Activated naive CD4-positive, alpha-beta T cell treated with anti-CD3 and anti-CD28 coated beads, Interleukin-2, amount 50 U/mL, for 72 hours (primary cell): ENCODE measurements around the gene SPTLC1. TPM values are rescaled to one million over a fixed set of nuclear protein-coding genes. Genes with fewer than 3 reads are reported as not detected.
"Not testable (repeated sequence)": the region's sequence is repeated elsewhere in the genome, so short reads cannot be mapped to it uniquely, and the experiment has no call there.

Source experiments
- ATAC-seq, 2 donors: fragments of 150-1000 bp; cut with Tn5 transposase; 2 replicates each; pipeline ENCODE4 v1.10.0; 2021; ENCODE audit warnings: mild to moderate bottlenecking in 2 of 2, moderate library complexity in 2 of 2
- DNase-seq, 2 donors: peaks; one replicate each; pipeline ENCODE4 v3.0.0; 2021 to 2022; ENCODE audit warnings: low spot score in 2 of 2
- H3K27ac Mint-ChIP-seq, 2 donors: one replicate each; pipeline ENCODE4 v1.8.0; 2022; ENCODE audit warnings: mild to moderate bottlenecking in 2 of 2, mixed read lengths in 2 of 2
- H3K36me3 Mint-ChIP-seq, 2 donors: one replicate each; pipeline ENCODE4 v1.8.0; 2022; ENCODE audit warnings: mixed read lengths in 2 of 2
- H3K9me3 Mint-ChIP-seq, 2 donors: one replicate each; pipeline ENCODE4 v1.8.0; 2022; ENCODE audit warnings: mixed read lengths in 2 of 2
- total RNA-seq, 2 donors: library from RNA; stranded (reverse); gene quantifications; one replicate each; pipeline ENCODE4 v1.2.3, GENCODE V29; 2022

SPTLC1 gene
- total RNA-seq, 2 donors from 2014 or later = 49.8 to 52.3 TPM

DNA sequence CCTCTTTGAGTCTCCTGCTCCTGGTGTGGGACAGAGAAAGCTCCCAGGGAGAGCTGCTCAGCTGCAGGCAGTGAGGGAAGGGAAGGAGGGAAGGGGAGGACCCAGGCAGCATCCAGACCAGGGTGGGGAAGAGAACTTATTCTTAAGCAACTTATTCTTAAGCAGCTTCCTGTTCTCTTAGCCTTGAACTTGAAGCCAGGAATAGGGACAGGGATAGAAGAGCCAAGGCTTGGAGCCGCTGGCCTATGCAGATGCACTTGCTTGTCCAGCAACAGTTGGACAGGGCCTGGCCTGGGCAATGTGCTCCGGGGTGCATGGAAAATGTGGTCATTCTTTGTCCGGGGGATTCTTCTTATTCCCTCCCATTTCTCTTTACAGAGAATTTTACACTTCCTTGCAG, 31.4 kb upstream of the SPTLC1 start:
- no peak for DNase-seq
- Mint-ChIP-seq H3K36me3 (peaks cover 0 to 5% of the 10 kb centered on the region in 2 donors), H3K9me3 (no peaks in the 10 kb centered on the region), H3K27ac (peak overlapping the region in 1 of 2 donors; percentile 96)
- no peak for ATAC-seq

DNA sequence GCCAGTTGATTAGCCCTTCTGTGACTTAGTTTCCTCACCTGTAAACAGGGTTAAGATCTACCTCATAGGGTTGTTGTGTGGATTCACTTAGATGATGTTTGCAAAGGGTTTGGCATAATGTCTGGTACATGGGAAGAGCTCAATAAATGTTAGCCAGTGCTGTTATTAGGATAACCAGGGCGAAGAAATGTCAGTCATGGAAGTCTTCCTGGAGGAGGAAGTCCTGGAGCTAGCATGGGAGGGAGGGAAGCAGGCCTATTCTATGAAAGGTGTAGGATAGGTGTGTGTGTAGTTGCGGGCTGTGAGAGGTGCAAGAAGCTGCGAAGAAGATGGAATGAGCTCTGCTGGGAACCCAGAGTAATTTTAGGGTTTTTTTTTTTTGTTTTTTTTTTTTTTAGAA, 30.6 kb upstream of the SPTLC1 start:
- DNase-seq, ATAC-seq, H3K9me3 Mint-ChIP-seq, H3K36me3 Mint-ChIP-seq: not testable (repeated sequence)
- H3K27ac Mint-ChIP-seq = peak overlapping the region in 1 of 2 donors; percentile 39

GRCh38 chr9:92142329-92142728, 27.1 kb upstream of the SPTLC1 start:
- no peaks in the 10 kb centered on the region for H3K36me3 Mint-ChIP-seq
- no peak for ATAC-seq
- peak overlapping the region in 1 of 2 donors; percentile 34 for H3K27ac Mint-ChIP-seq

DNA sequence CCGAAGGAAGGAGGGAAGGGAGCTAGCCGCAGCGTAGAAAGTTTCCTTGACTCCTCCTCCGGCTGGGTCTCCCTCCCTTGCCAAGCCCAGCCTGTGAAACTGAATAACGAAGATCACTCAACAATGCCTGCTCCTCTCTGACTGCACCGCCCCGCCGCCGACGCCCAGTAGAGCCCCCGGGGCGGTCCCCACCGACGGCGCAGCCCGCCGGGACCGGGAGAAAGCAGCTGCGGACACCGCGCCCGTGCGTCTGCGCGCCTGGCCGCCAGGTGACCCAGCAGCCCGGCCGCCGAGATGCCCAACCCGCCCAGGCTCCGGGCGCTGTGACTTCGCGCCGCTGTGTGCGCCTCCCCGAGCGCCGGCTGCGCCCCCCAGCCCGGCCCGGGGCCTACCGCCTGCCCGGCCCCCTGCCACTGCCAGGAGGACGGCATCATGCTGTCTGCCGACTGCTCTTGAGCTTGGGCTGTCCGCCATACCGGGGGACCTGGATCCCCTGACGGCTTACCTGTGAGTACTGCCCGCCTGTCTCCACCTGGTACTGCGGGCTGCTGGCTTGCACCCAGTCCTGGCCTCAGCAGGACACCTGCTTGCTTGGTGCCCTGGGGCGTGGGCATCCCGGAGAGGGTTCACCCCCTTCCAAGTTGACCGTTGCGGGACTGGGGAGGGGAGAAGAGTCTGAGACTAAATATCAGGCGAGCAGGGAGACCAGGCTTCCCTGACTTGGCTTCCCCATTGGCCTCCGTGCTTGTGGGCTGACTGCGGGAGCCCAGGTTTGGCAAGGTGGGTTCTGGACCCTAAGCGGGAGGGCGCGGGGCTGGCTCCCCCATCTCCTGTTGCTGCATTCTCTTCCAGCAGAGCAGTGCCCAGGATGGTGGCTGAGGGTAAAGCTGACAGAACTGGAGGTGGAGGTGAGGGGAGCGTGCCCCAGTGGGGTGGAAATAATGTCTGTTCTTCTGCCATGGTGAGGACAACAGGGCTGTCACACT, 26.2 kb upstream of the SPTLC1 start:
- Mint-ChIP-seq H3K27ac (peak overlapping the region in 1 of 2 donors; percentile 28), H3K36me3 (no peaks in the 10 kb centered on the region), H3K9me3 (no peaks in the 10 kb centered on the region)
- DNase-seq (no peak), ATAC-seq (peak; percentile 25 to 55)

More at GRCh38 chr9:92142329-92142728, 27.1 kb upstream of the SPTLC1 start:
- no peaks in the 10 kb centered on the region for H3K9me3 Mint-ChIP-seq
- DNase-seq = no peak

DNA sequence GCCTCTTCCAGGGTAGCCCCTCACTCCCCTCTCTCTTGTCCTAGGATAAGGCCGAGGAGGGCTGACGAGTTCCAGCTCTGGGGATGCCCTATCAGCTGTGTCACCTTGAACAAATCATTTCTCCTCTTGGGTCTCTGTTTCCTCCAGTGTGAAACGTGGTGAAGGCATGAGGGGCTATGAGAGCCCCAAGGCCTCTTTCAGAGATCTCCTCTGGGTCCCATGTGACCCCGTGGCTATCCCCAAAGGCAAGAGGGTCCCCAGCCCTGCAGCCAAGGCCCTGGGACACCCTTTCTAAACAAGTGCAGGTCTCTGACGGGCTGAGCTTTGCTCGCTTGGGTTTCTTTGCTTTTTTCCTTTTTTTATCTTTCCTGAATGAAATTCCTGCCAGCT, 25.5 kb upstream of the SPTLC1 start:
- Mint-ChIP-seq H3K27ac (no peak overlapping the region), H3K9me3 (no peaks in the 10 kb centered on the region), H3K36me3 (no peaks in the 10 kb centered on the region)
- no peak for DNase-seq
- ATAC-seq = peak; percentile 4 to 8

- peak; percentile 76 to 84 for DNase-seq
- no peak overlapping the region for H3K27ac Mint-ChIP-seq
- H3K9me3 Mint-ChIP-seq = no peaks in the 10 kb centered on the region
- no peaks in the 10 kb centered on the region for H3K36me3 Mint-ChIP-seq
- peak; percentile 64 to 72 for ATAC-seq
Measured at GRCh38 chr9:92140074-92140753, 25.0 kb upstream of the SPTLC1 start.

DNA sequence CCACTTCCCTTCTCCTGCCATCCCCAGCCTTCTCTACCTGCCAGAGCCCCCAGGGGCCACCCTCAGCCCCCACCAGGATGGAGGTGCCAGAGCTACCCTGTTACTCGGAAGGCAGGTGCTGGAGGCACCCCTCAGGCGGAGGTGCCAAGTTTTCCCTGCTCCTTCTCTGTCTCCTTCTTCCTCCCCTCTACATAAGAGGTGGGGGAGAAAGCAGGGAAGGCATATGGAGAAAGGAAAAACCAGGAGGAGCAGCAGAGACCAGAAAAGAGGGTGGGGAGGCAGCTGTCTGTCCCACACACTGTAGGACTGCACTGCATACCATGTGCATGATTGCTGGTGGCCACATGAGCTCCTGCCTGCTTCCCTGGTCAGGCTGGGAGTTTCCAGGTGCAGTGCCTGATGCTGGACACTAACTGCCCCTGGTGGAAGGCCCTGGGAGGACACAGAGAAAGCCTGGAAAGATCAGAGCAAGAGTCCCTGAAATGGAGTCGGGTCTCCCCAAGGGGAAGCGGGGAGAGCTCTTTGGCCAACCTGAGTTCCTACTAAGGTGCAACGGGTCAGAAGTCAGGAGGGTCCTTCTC, 23.8 kb upstream of the SPTLC1 start:
- not testable (repeated sequence) for H3K36me3 Mint-ChIP-seq, H3K27ac Mint-ChIP-seq, DNase-seq, ATAC-seq, H3K9me3 Mint-ChIP-seq

- ATAC-seq (peak; percentile 67), DNase-seq (peak; percentile 70 to 91)
- Mint-ChIP-seq H3K27ac (no peak overlapping the region), H3K36me3 (no peaks in the 10 kb centered on the region), H3K9me3 (no peaks in the 10 kb centered on the region)
Measured at GRCh38 chr9:92138157-92138959, 23.1 kb upstream of the SPTLC1 start.

- H3K9me3 Mint-ChIP-seq = peaks cover 3% of the 10 kb centered on the region in 2 donors
- no peak for DNase-seq
- ATAC-seq = no peak
- H3K36me3 Mint-ChIP-seq = peaks cover 3 to 4% of the 10 kb centered on the region in 2 donors
- H3K27ac Mint-ChIP-seq = no peak overlapping the region
Measured at GRCh38 chr9:92136184-92136858, 21.1 kb upstream of the SPTLC1 start.

- ATAC-seq (no peak), DNase-seq (no peak)
- no peak overlapping the region for H3K27ac Mint-ChIP-seq
- H3K36me3 Mint-ChIP-seq = peaks cover 9% of the 10 kb centered on the region in 2 donors
- peaks cover 8% of the 10 kb centered on the region in 2 donors for H3K9me3 Mint-ChIP-seq
Measured at GRCh38 chr9:92135576-92135975, 20.4 kb upstream of the SPTLC1 start.

- peaks cover 9% of the 10 kb centered on the region in 2 donors for H3K36me3 Mint-ChIP-seq
- ATAC-seq = peak; percentile 84
- peak overlapping the region in 1 of 2 donors; percentile 1 for H3K27ac Mint-ChIP-seq
- peaks cover 8% of the 10 kb centered on the region in 2 donors for H3K9me3 Mint-ChIP-seq
- peak; percentile 72 to 81 for DNase-seq
Measured at GRCh38 chr9:92133949-92134604, 18.9 kb upstream of the SPTLC1 start.

GRCh38 chr9:92132913-92133312, 17.7 kb upstream of the SPTLC1 start:
- not testable (repeated sequence) for ATAC-seq, H3K27ac Mint-ChIP-seq, DNase-seq, H3K9me3 Mint-ChIP-seq, H3K36me3 Mint-ChIP-seq

DNA sequence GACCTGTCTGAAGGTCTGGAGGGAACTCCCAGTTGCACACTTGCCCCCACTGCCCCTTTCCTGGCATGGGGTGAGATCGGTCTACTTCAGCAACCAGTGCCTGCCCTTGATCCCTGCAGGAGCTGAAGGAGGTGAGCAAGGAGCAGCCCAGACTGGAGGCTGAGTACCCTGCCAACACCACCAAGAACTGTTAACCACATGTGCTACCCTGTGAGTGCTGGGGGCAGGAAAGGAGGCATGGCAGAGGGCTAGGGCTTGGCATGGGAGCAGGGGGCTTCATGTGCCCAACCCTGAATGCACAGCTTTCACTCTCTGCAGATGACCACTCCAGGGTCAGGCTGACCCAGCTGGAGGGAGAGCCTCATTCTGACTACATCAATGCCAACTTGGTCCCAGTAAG, 17.3 kb upstream of the SPTLC1 start:
- Mint-ChIP-seq H3K9me3 (peaks cover 8% of the 10 kb centered on the region in 2 donors), H3K27ac (no peak overlapping the region), H3K36me3 (peaks cover 9% of the 10 kb centered on the region in 2 donors)
- DNase-seq = no peak
- no peak for ATAC-seq

- ATAC-seq (no peak), DNase-seq (no peak)
- Mint-ChIP-seq H3K36me3 (no peaks in the 10 kb centered on the region), H3K27ac (no peak overlapping the region), H3K9me3 (no peaks in the 10 kb centered on the region)
Measured at GRCh38 chr9:92122800-92123199, 7.6 kb upstream of the SPTLC1 start.

GRCh38 chr9:92122061-92122460, 6.8 kb upstream of the SPTLC1 start:
- ATAC-seq = no peak
- H3K27ac Mint-ChIP-seq = no peak overlapping the region
- no peaks in the 10 kb centered on the region for H3K36me3 Mint-ChIP-seq
- DNase-seq = no peak
- no peaks in the 10 kb centered on the region for H3K9me3 Mint-ChIP-seq
